ENCODE measurements around the gene VWA5B1.
"Not testable (repeated sequence)": the region's sequence is repeated elsewhere in the genome, so short reads cannot be mapped to it uniquely, and the experiment has no call there.

Gene VWA5B1

GRCh38 chr1:20279509-20279908, 11.2 kb upstream of the VWA5B1 start:
- DNase-seq (ENCODE audit: low spot score), result no peak

DNA sequence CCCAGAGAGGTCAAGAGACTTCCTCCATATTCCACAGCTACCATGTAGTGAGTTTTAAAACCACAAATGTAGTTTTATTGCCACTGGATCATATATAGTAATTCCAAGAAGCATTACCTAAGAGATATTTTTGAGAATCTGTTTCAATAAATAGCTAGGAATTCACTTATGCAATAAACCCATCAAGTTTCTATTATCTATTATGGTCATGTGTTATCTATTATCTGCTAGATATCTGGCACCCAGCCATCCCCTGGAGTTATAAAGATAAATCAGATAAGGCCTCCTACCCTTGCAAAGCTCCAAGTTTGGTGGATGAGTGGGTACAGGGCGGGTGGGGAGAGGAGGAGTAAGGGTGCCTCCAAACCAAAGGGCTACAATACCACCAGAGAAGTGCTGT, 10.3 kb upstream of the VWA5B1 start:
- DNase-seq (ENCODE audit: low spot score), result no peak

GRCh38 chr1:20280906-20281305, 9.8 kb upstream of the VWA5B1 start:
- DNase-seq (ENCODE audit: low spot score), result no peak

- DNase-seq (ENCODE audit: low spot score), result no peak
These were observed 8.9 kb upstream of the VWA5B1 start for GRCh38 chr1:20281801-20282200.

DNA sequence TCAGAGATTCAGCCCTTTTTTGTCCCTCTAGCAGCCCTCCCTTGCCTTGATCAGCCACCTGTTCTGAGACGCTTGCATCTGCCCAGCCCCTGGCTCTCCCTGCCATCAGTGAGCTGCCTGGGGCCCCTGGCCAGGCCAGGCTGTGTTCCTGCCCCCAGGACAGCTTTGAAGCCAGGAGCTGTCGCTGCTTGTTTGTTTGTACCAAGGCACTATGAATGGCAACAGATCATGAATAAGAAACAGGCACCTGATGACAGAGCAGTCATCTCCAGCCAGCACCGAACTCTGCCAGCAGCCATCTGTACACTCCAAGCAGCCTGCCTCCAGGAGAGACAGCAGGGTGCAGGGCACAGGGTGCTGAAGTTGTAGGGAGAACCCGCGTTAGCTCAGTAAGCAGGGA, 8.1 kb upstream of the VWA5B1 start:
- DNase-seq (ENCODE audit: low spot score), result no peak

DNA sequence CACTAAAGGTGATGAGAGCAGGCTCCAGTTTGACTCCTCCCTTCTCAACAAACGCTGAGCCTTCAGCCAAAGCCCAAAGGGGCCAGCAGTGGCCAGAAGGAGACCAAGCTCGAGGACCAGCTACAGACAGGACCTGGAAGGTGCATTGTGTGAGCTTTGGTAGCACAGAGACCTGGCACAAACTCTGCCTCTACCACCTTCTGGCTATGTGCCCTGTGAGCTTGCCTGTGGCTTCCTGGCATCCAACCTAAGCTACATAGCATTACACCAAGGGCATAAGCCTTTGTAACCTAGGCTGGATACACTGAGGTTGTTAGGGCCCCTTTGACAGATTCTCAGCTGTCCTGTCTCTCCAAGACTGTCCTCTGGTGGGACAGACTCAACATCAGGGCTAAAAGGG, 6.6 kb upstream of the VWA5B1 start:
- DNase-seq (ENCODE audit: low spot score), result no peak

GRCh38 chr1:20284625-20285024, 6.0 kb upstream of the VWA5B1 start:
- no peak for DNase-seq (ENCODE audit: low spot score)

DNA sequence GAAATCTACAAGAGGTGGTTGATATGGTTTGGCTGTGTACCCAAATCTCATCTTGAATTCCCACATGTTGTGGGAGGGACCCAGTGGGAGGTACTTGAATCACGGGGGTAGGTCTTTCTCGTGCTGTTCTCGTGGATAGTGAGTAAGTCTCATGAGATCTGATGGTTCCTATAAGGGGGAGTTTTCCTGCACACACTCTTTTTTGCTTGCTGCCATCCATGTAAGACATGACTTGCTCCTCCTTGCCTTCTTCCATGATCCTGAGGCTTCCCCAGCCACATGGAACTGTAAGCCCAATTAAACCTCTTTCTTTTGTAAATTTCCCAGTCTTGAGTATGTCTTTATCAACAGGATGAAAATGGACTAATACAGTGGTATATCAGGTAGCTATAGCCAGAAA, 5.2 kb upstream of the VWA5B1 start:
- DNase-seq (ENCODE audit: low spot score), result no peak

DNA sequence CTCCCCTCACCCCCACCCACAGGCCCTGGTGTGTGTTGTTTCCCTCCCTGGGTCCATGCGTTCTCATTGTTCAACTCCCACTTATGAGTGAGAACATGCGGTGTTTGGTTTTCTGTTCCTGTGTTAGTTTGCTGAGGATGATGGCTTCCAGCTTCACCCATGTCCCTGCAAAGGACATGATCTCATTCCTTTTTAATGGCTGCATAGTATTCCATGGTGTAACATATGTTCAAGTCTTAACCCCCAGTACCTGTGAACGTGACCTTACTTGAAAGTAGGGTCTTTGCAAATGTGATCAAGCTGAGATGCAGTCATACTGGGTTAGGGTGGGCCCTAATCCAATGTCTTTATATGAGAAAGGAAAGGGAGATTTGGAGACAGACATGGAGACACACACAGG, 3.0 kb upstream of the VWA5B1 start:
- not testable (repeated sequence) for DNase-seq (ENCODE audit: low spot score)

DNA sequence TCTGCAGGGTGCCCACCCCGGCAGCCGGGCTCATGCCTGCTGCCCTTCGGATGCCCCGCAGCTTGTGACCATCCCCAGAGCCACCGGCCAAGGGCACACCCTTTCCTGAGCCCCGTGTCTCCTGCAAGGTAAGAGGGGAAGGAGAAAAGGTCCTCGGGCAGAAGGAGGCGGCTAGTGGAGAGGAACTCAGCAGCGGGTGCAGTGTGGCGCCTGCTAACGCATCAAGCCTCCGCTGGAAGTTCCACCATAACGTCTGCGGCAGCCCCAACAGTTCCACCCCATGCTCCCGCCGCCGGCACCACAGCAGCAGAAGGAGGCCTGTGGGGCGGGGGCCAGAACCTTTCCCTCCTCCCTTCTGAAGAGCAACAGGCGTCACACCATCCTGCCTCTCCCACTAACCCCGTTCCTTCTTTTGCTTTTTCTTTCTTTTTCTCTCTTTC, 990 bp downstream of the VWA5B1 start:
- no peak for DNase-seq (ENCODE audit: low spot score)

DNA sequence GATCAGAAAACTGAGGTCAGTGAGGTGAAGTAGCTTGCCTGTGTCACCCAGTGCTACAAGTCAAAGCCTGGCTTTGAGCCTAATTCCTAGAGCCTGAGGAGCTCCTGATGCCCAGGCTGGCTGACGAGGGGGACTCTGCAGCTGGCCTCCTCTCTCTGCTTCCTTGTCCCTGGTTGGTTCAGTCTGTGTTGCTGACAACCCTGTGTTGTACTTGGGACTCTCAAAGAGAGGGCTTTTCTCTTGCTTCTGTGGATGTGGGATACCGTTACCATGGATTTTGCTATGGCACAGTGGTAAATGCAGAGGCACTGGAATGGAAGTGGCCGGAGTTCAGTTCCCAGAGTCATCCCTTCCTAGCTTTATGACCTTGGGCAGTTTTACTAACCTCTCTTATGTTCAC, 8.0 kb downstream of the VWA5B1 start:
- DNase-seq (ENCODE audit: low spot score), result no peak

- no peak for DNase-seq (ENCODE audit: low spot score)
These were observed 10.9 kb downstream of the VWA5B1 start for GRCh38 chr1:20301463-20302107.

DNA sequence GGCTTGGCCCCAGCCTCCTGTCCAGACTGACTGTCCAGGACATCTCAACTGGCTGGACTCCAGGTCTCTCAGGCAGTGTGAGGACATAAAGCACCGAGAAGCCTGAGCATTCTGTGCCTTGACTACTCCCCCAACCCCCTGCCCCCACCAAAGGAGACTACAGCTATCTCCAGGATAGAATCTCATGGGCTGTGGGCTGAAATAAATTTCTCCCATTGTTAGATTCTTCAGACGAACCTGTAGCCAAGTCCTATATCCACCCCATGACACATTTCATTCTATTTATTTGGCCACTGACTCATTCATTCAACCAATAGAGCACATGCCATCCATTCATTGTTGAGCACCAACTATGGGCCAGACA, 11.4 kb downstream of the VWA5B1 start:
- no peak for DNase-seq (ENCODE audit: low spot score)

DNA sequence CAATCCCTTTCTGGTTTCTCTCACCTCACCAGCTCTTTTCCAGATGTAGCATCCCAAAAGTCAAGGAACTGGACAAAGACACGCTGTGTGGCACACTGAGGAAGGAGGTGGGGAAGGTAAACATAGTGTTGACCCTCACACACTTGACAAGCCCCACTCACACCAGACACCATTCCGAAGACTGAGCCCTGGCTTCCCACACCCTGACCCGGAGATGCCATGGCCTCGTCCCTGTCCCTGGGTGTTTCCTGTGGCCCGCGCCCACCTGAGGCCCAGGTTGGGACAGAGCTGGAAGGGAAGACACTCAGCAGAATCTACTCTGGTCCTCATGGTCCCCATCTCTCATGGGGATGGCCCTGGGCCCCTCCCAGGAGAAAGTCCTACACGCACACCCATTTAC, 16.4 kb downstream of the VWA5B1 start:
- DNase-seq (ENCODE audit: low spot score), result no peak

GRCh38 chr1:20308569-20308968, 17.9 kb downstream of the VWA5B1 start:
- no peak for DNase-seq (ENCODE audit: low spot score)

DNA sequence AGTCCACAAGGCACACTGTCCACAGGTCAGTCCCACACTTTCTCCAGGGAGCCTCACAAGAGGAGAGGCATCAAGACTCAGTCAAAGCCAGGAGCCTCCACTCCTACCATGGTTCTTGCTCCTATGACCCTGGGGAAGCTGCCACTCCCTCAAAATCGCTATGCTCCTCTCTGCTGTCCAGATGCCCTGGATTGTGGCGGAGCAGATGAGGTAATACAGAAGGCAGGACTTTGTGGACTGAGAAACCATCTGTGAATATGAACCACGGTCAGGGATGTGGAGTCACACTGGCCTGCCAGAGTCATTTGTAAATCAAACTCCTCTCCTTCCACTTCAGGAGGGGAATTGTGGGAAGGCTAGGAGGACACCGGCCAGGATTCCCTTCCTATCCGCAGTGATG, 20.6 kb downstream of the VWA5B1 start:
- no peak for DNase-seq (ENCODE audit: low spot score)

- no peak for DNase-seq (ENCODE audit: low spot score)
These were observed 21.6 kb downstream of the VWA5B1 start for GRCh38 chr1:20312310-20312709.

DNA sequence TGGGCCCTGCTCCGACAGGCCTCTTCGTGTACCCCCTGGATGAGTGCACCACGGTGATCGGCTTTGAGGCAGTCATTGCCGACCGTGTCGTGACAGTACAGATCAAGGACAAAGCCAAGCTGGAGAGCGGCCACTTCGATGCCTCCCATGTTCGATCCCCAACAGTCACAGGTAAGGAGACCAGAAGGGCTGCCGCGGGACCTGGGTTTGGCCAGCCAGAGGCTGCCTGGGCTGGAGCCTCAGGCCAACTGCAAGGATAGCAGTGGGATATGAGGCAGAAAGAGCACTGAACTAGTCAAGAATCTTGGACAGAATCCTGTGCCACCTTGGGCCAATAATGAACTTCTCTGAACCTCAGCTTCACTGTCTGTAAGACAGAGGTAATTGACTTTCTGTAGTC, 22.1 kb downstream of the VWA5B1 start:
- DNase-seq (ENCODE audit: low spot score), result no peak

DNA sequence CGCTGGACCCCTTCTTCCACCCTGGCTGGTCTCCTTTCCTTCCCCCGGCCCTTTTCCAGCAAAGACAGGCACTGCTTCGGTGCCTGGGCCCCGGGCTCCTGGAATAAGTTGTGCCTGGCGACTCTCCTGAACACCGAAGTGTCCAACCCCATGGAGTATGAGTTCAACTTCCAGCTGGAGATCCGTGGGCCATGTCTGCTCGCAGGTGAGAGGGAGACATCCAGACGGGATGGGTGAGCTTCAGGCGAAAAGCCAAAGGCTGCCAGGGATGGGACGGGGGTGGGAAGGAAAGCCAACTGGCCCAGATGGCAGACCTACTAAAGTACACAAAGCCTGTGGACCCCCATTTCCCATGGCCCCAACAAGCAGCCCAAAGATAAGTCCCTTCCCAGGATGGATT, 26.8 kb downstream of the VWA5B1 start:
- no peak for DNase-seq (ENCODE audit: low spot score)

DNA sequence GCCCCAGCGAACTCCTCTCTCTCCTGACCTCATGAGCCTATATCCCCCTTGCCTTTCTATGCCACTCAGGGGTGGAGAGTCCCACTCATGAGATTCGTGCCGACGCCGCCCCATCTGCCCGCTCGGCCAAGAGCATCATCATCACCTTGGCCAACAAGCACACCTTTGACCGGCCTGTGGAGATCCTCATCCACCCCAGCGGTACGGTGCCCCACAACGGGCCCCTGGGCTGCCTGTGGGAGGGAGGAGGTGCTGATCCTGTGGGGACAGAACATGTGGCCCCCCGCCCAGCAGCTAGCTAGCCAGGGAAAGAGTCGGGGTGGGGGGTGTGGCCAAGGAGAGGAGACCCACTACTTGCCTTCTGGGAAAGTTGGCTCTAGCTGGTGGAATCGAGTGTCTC, 27.8 kb downstream of the VWA5B1 start:
- no peak for DNase-seq (ENCODE audit: low spot score)

DNA sequence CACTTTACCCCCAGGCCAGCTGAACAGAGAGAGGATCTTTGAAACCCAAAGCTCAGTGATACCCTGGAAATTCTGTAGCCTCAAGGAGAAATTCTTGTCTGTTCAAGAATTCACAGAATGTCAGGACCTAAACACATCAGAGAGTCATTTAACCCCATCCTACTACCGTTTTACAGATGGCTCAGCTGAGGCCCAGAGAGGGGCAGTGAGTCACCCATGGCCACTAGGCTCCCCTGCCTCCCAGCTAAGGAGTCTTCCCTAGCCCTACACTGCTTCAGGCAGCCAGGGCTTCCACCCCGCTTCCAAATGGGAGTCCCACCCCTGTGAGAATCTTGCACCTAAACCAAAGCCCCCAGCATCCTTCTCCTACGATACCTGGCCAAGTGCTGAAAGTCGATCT, 28.3 kb downstream of the VWA5B1 start:
- no peak for DNase-seq (ENCODE audit: low spot score)

DNA sequence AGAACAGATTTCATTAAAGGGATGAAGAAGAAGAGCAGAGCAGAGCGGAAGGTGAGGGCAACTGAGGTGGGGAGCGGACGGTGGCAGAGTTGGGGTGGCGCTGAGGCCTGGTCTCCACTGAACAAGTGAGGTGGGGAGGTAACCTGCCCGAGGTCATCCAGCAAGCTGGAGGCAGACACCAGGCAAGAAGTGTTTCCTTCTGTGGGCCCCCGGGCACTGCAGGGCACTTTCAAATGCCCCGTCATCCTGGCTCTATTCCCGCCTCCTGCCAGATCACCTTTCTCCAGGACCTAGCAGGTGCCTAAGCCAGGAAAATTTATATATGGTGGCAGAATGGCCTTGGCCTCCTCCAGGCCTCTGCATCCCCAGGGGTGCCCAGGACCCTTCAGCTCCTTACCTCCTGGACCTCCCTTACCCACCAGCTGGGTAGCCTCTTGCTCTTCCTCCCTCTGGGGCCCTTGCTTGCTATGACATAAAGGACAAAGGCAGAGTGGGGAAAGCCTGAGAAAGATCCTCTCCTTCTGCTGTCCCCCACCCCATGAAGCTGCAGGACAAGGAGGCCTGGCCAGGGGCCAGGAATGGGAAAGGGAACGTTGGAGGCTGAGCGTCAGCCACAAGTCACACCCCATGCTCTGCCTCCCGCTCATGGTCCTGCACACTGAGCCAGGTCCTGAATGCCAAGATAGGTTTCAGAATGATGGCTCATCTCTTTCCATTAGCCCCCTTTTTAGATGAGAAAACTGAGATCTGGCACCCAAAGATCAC, 29.0 kb downstream of the VWA5B1 start:
- DNase-seq (ENCODE audit: low spot score), result no peak

DNA sequence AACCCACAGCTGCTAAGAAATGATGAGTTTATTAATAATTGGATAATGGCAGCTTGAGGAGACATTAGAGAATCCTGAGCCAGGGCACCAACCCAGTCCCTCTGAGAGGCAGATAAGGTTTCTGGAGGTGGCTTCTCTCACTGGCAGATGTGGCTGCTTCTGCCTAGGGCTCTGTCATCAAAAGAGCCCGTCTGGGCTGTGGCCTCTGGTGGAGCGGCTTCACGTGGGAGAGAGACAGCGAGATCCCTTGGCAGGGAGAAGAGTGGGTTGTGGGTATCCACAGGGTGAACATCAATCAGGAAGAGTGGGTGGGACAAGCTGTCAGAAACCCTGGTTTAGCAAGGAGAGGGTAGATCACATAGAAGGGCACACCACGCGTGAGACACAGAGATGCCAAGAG, 30.0 kb downstream of the VWA5B1 start:
- peak; percentile 15 for DNase-seq (ENCODE audit: low spot score)

GRCh38 chr1:20321573-20321972, 30.9 kb downstream of the VWA5B1 start:
- DNase-seq (ENCODE audit: low spot score), result no peak
